ENCODE measurements around the gene FRMD8. TPM values are rescaled to one million over a fixed set of nuclear protein-coding genes. Genes with fewer than 3 reads are reported as not detected.

The FRMD8 gene
- total and polyA plus RNA-seq, 2 of the 8 experiments (the other 6 are each of a cell fraction or from before 2014, with no cell fraction given): 15.0 to 19.2 TPM

DNA sequence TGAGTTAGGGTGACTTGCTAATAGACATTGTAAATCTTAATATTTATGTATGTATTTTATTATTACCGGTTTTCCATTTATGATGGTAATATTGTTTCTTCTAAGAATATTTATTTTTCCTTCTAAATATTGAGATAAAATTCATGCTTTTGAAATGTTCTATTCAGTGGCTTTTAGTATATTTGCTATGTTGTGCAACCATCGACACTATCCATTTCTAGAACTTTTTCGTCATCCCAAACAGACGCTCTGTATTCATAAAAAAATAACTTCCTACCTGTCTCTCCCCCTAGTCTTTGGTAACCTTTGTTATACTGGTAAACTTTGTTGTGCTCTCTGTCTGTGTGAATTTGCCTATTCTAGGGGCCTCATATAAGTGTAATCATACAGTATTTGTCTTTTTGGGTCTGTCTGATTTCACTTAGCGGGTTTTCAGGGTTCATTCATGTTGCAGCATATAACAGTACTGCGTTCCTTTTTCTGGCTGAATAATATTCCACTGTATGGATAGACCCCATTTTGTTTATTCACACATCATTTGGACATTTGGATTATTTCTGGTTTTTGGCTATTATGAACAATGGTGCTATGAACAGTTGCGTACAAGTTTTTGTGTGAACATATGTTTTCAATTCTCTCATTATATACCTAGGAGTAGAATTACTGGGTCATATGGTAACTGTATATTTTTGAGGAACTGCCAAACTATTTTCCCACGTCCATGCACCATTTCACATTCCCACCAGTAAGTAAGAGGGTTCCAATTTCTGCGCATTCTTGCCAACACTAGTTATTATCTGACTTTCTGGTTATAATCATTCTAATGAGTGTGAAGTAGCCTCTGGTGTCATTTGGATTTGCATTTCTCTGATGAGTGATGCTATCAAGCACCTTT, 52.1 kb downstream of the FRMD8 start (continued):
- TF ChIP-seq BCL11A (IDR thresholded peaks at IDR 0.05; ENCODE audit: low read depth in 2 of 2, low read length in 2 of 2) (no peak), HDAC2 (IDR thresholded peaks at IDR 0.05; ENCODE audit: borderline replicate concordance in 1 of 2, low read depth in 2 of 2, low read length in 2 of 2) (no peak)

All from H1 (cell line).